Mesothelial cell of epicardium (in vitro differentiated cells): ENCODE data around the gene NINL. TPM values are rescaled to one million over a fixed set of nuclear protein-coding genes. Genes with fewer than 3 reads are reported as not detected.

Experiments
- DNase-seq, 2 experiments: peaks; one replicate each; pipeline ENCODE4 v3.0.0; 2021; ENCODE audit warnings: low spot score in 2 of 2; ENCODE audit not compliant: unreplicated experiment in 2 of 2
- H3K27ac Mint-ChIP-seq: 2 replicates; pipeline ENCODE4 v1.8.0; 2021; ENCODE audit warnings: mixed read lengths
- H3K27me3 Mint-ChIP-seq: 2 replicates; pipeline ENCODE4 v1.8.0; 2021; ENCODE audit warnings: low read depth, mixed read lengths
- H3K36me3 Mint-ChIP-seq: 2 replicates; pipeline ENCODE4 v1.8.0; 2021; ENCODE audit warnings: mixed read lengths
- H3K4me1 Mint-ChIP-seq: 2 replicates; pipeline ENCODE4 v1.8.0; 2021; ENCODE audit warnings: mixed read lengths
- H3K4me3 Mint-ChIP-seq: 2 replicates; pipeline ENCODE4 v1.8.0; 2021; ENCODE audit warnings: mild to moderate bottlenecking, moderate library complexity, mixed read lengths
- H3K9me3 Mint-ChIP-seq: 2 replicates; pipeline ENCODE4 v1.8.0; 2021; ENCODE audit warnings: mixed read lengths
- CTCF ChIP-seq: fragments of 200-600 bp; sonication (generic); IDR thresholded peaks from one replicate; pipeline ENCODE4 v1.5.0; 2021; ENCODE audit warnings: antibody characterized with exemption; ENCODE audit not compliant: unreplicated experiment
- total RNA-seq: library from RNA; stranded (reverse); gene quantifications from 3 replicates; pipeline ENCODE4 v1.2.1, GENCODE V29; 2021

NINL gene
- total RNA-seq, 1 donor from 2014 or later: 85.9 TPM

- Mint-ChIP-seq H3K27me3 (no peaks in the 10 kb centered on the region), H3K4me3 (no peak overlapping the region), H3K4me1 (peaks cover 3% of the 10 kb centered on the region), H3K9me3 (no peaks in the 10 kb centered on the region), H3K36me3 (peaks cover 37% of the 10 kb centered on the region), H3K27ac (no peak overlapping the region)
- no peak for DNase-seq
- TF ChIP-seq CTCF: no peak
Measured at GRCh38 chr20:25487975-25488374, 97.4 kb downstream of the NINL start.

- Mint-ChIP-seq H3K4me1 (peaks cover 3% of the 10 kb centered on the region), H3K4me3 (no peak overlapping the region)
Measured at GRCh38 chr20:25487306-25487705, 98.0 kb downstream of the NINL start.

GRCh38 chr20:25486377-25486776 is 99.0 kb downstream of the NINL start:
- peak overlapping the region; percentile 62 for H3K27ac Mint-ChIP-seq
- DNase-seq: no peak
- no peaks in the 10 kb centered on the region for H3K27me3 Mint-ChIP-seq
- no peak for TF ChIP-seq CTCF
- no peak overlapping the region for H3K4me3 Mint-ChIP-seq
- no peaks in the 10 kb centered on the region for H3K9me3 Mint-ChIP-seq
- H3K4me1 Mint-ChIP-seq: peaks cover 3% of the 10 kb centered on the region
- H3K36me3 Mint-ChIP-seq: peaks cover 37% of the 10 kb centered on the region

More at GRCh38 chr20:25487306-25487705, 98.0 kb downstream of the NINL start:
- Mint-ChIP-seq H3K36me3 (peaks cover 37% of the 10 kb centered on the region), H3K27me3 (no peaks in the 10 kb centered on the region), H3K9me3 (no peaks in the 10 kb centered on the region), H3K27ac (no peak overlapping the region)
- TF ChIP-seq CTCF: no peak
- DNase-seq: no peak

GRCh38 chr20:25485872-25486271 is 99.5 kb downstream of the NINL start:
- no peak for DNase-seq
- Mint-ChIP-seq H3K4me1 (peaks cover 3% of the 10 kb centered on the region), H3K4me3 (no peak overlapping the region), H3K27me3 (no peaks in the 10 kb centered on the region), H3K27ac (no peak overlapping the region), H3K9me3 (no peaks in the 10 kb centered on the region), H3K36me3 (peaks cover 37% of the 10 kb centered on the region)
- TF ChIP-seq CTCF: no peak

- peaks cover 3% of the 10 kb centered on the region for H3K4me1 Mint-ChIP-seq
- H3K36me3 Mint-ChIP-seq: peaks cover 34% of the 10 kb centered on the region
- no peak overlapping the region for H3K27ac Mint-ChIP-seq
- H3K27me3 Mint-ChIP-seq: no peaks in the 10 kb centered on the region
- H3K9me3 Mint-ChIP-seq: no peaks in the 10 kb centered on the region
- TF ChIP-seq CTCF: no peak
- H3K4me3 Mint-ChIP-seq: no peak overlapping the region
- DNase-seq: no peak
Measured at GRCh38 chr20:25484911-25485511, 100.3 kb downstream of the NINL start.
